ENCODE measurements around the gene BACE2.

GRCh38 chr21:41260428-41260827, 92.5 kb downstream of the BACE2 start:
- TF ChIP-seq CTCF (conservative IDR thresholded peaks at IDR 0.05) (peak; percentile 16), ZFX (IDR thresholded peaks at IDR 0.05) (no peak)
